ENCODE data around the gene EPC1.
"Not testable (repeated sequence)": the region's sequence is repeated elsewhere in the genome, so short reads cannot be mapped to it uniquely, and the experiment has no call there.

GRCh38 chr10:32229788-32230187, 117.2 kb downstream of the EPC1 start:
- TF ChIP-seq POLR2A, CTCF (IDR thresholded peaks at IDR 0.05): not testable (repeated sequence)
